Ascending aorta (tissue), 2 donors: ENCODE results near the gene PDIK1L. TPM values are rescaled to one million over a fixed set of nuclear protein-coding genes. Genes with fewer than 3 reads are reported as not detected.
A peak's percentile ranks its signal among the peaks of the same experiment; 100 is the strongest.

Experiments
- DNase-seq, 2 donors: peaks; one replicate each; pipeline ENCODE4 v3.0.0-alpha.2; 2019; ENCODE audit warnings: low spot score in 2 of 2
- H3K27ac ChIP-seq, 2 donors: fragments of 200-600 bp; sonication (generic); one replicate each; pipeline ENCODE4 v1.5.1; 2016 to 2017; ENCODE audit warnings: mild to moderate bottlenecking in 1 of 2
- H3K27me3 ChIP-seq: fragments of 200-600 bp; sonication (generic); one replicate; pipeline ENCODE4 v1.5.1; 2017
- H3K36me3 ChIP-seq, 2 donors: fragments of 200-600 bp; sonication (generic); one replicate each; pipeline ENCODE4 v1.5.1; 2016
- H3K4me1 ChIP-seq, 2 donors: fragments of 200-600 bp; sonication (generic); one replicate each; pipeline ENCODE4 v1.5.1; 2016 to 2017; ENCODE audit warnings: mild to moderate bottlenecking in 1 of 2
- H3K4me3 ChIP-seq, 2 donors: fragments of 200-600 bp; sonication (generic); one replicate each; pipeline ENCODE4 v1.5.1; 2016 to 2017; ENCODE audit warnings: mild to moderate bottlenecking in 1 of 2
- H3K9me3 ChIP-seq, 2 donors: fragments of 200-600 bp; sonication (generic); one replicate each; pipeline ENCODE4 v1.5.1; 2016
- CTCF ChIP-seq, 3 experiments: fragments of 200-600 bp in 2 of 3; fragments of 450-650 bp in 1 of 3; sonication (generic) in 2 of 3; IDR thresholded peaks; one replicate each; pipeline ENCODE4 v1.5.1; 2016 to 2019; ENCODE audit warnings: antibody characterized with exemption in 3 of 3, mild to moderate bottlenecking in 1 of 3, moderate library complexity in 1 of 3
- intact Hi-C: fragments of 100-400 bp; cut with DNase I; formaldehyde crosslinking; loops from one replicate; pipeline ENCODE4 v1.15.1; 2023
- total RNA-seq: library from RNA; depleted of rRNA; stranded (reverse); fragments of >200 nt; gene quantifications from one replicate; pipeline ENCODE4 v1.1.0, GENCODE V29; 2016

The PDIK1L gene
- total RNA-seq, 1 donor from 2014 or later = 4.0 TPM

DNA sequence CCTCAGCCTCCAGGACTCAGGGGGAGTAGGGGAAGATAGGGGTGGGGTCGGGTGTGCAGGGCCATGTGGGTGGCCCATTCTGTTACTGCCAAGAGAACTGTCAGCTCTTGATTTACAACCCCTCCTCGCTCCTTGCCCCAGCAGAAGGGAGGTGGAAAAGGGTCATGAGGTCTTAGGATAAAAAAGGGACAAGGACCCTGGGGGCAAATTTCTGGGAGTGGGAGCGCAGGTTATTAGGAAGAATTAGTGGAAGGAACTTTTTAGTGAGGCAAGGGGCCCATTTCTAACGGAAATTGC is 48.1 kb downstream of the PDIK1L start:
- no peaks in the 10 kb centered on the region for H3K36me3 ChIP-seq
- no peaks in the 10 kb centered on the region for H3K27me3 ChIP-seq
- H3K9me3 ChIP-seq = no peaks in the 10 kb centered on the region
- no peak for TF ChIP-seq CTCF (IDR thresholded peaks at IDR 0.05)
- intact Hi-C loops = loop anchor here (5.0 to 10.0 kb wide), 3 partner anchors 122 to 1517 kb away; partner anchors contain the start of genes DHDDS and SRRM1
- no peak overlapping the region for H3K27ac ChIP-seq
- H3K4me3 ChIP-seq = peak overlapping the region in 1 of 2 donors; percentile 32
- H3K4me1 ChIP-seq = peaks cover 6 to 8% of the 10 kb centered on the region in 2 donors
- DNase-seq = no peak

DNA sequence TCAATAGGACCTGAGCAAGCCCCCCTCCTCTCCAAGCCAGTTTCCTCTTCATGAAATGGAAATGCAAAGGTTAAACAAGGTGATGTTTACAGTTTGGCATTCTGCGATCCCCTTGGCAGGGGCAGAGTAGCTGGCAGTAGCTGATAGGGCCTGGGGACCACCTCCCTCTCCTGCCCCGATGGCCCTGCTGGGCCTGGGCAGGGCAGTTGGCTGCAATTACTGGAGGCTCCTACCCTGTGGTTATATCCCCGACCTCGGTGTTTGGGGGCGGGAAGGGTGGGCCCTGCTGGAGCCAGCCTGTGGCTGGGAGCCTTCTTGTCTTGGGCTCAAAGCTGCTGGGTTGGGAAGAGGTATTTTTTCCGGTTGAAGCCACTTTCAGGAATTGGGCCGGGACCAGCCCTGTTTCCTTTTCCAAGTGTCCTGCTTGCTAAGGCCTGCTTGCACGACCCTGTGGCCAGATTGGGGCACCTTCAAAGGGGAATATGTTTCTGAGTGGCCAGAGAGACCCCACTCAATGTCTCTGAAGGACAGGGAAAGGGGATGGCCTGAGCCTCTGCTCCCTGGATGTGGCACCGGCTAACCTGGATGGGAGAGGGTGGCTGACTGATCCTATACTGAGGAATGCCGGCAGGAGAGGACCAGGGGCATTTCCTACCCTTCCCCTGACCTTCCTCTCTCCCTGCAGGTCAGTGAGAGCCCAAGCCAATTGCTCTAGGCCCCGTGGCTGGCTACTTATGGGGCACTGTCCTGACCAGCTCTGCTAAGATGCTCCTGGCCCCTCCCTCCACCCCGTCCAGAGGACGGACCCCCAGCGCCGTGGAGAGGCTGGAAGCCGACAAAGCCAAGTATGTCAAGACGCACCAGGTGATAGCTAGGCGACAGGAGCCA is 49.1 kb downstream of the PDIK1L start:
- H3K27me3 ChIP-seq = no peaks in the 10 kb centered on the region
- no peak for TF ChIP-seq CTCF (IDR thresholded peaks at IDR 0.05)
- no peak for DNase-seq
- H3K9me3 ChIP-seq = no peaks in the 10 kb centered on the region
- intact Hi-C loops = loop anchor here (5.0 to 10.0 kb wide), 3 partner anchors 123 to 1518 kb away; partner anchors contain the start of genes DHDDS and SRRM1
- H3K4me1 ChIP-seq = peaks cover 6 to 8% of the 10 kb centered on the region in 2 donors
- no peaks in the 10 kb centered on the region for H3K36me3 ChIP-seq
- peak overlapping the region; percentile 59 to 76 for H3K4me3 ChIP-seq
- peak overlapping the region in 1 of 2 donors; percentile 7 for H3K27ac ChIP-seq

GRCh38 chr1:26161415-26162219 is 50.0 kb downstream of the PDIK1L start:
- no peaks in the 10 kb centered on the region for H3K27me3 ChIP-seq
- peak overlapping the region; percentile 59 to 76 for H3K4me3 ChIP-seq
- peak in 1 of 2 donors; percentile 77 for DNase-seq
- no peaks in the 10 kb centered on the region for H3K36me3 ChIP-seq
- peak in 1 of 3 experiments; percentile 20 for TF ChIP-seq CTCF (IDR thresholded peaks at IDR 0.05)
- H3K9me3 ChIP-seq = no peaks in the 10 kb centered on the region
- peaks cover 6 to 8% of the 10 kb centered on the region in 2 donors for H3K4me1 ChIP-seq
- intact Hi-C loops = loop anchor here (5.0 to 10.0 kb wide), 3 partner anchors 124 to 1519 kb away; partner anchors contain the start of genes DHDDS and SRRM1
- H3K27ac ChIP-seq = peak overlapping the region in 1 of 2 donors; percentile 2

DNA sequence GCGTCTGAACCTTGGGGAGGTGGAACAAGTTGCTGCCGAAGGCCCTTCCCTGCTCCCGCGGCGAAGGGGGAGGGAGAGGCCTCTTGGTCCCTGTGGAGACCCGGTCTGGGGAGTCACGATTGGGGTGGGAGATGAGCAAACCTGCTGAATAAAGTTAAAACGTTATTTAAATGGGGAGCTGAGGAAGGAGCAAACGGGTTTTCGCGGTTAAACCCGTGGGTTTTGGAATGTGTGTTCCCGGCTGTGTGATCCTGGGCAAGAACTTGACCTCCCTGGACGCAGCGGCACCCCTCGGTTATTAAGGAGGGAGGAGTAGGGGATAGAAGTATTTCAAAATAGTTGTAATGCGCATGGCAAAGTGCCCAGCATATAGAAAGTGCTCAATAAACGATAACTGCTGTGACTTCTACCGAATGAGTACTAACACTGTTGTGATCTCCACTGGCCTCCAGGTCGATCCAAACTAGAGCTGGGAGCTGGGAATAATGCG is 50.6 kb downstream of the PDIK1L start:
- no peak for DNase-seq
- no peaks in the 10 kb centered on the region for H3K27me3 ChIP-seq
- H3K4me1 ChIP-seq = peaks cover 6 to 8% of the 10 kb centered on the region in 2 donors
- H3K36me3 ChIP-seq = no peaks in the 10 kb centered on the region
- H3K4me3 ChIP-seq = peak overlapping the region; percentile 59 to 76
- H3K9me3 ChIP-seq = no peaks in the 10 kb centered on the region
- no peak for TF ChIP-seq CTCF (IDR thresholded peaks at IDR 0.05)
- no peak overlapping the region for H3K27ac ChIP-seq
- intact Hi-C loops = loop anchor here (5.0 to 10.0 kb wide), 3 partner anchors 125 to 1520 kb away; partner anchors contain the start of genes DHDDS and SRRM1

GRCh38 chr1:26163684-26164035 is 52.0 kb downstream of the PDIK1L start:
- Histone ChIP-seq H3K36me3 (no peaks in the 10 kb centered on the region), H3K4me3 (peak overlapping the region; percentile 63 to 64), H3K9me3 (no peaks in the 10 kb centered on the region), H3K27ac (no peak overlapping the region), H3K27me3 (no peaks in the 10 kb centered on the region), H3K4me1 (peaks cover 6 to 8% of the 10 kb centered on the region in 2 donors)
- DNase-seq = no peak
- TF ChIP-seq CTCF (IDR thresholded peaks at IDR 0.05) = no peak
- intact Hi-C loops = loop anchor here (1.0 to 10.0 kb wide), 5 partner anchors 52 to 1521 kb away; partner anchors contain the start of genes DHDDS, PDIK1L and SRRM1
